Measurements from ENCODE around the gene PRDM4.

Gene PRDM4

GRCh38 chr12:107801150-107801549, 40.2 kb upstream of the PRDM4 start:
- H3K27ac ChIP-seq: no peak overlapping the region
- H3K4me1 ChIP-seq (ENCODE audit: control insufficient read depth in 1 of 2, insufficient read depth in 1 of 2, low read depth in 1 of 2, low read length in 1 of 2): no peaks in the 10 kb centered on the region
- H3K4me3 ChIP-seq (ENCODE audit: low read depth in 1 of 2, low read length in 1 of 2): no peak overlapping the region
- no peak for TF ChIP-seq CTCF (IDR thresholded peaks at IDR 0.05)
- H3K27me3 ChIP-seq: no peaks in the 10 kb centered on the region
- no peaks in the 10 kb centered on the region for H3K9me3 ChIP-seq
- H3K36me3 ChIP-seq: no peaks in the 10 kb centered on the region

GRCh38 chr12:107798580-107798979, 37.6 kb upstream of the PRDM4 start:
- Histone ChIP-seq H3K4me3 (ENCODE audit: low read depth in 1 of 2, low read length in 1 of 2) (no peak overlapping the region), H3K4me1 (ENCODE audit: control insufficient read depth in 1 of 2, insufficient read depth in 1 of 2, low read depth in 1 of 2, low read length in 1 of 2) (no peaks in the 10 kb centered on the region), H3K9me3 (no peaks in the 10 kb centered on the region), H3K27me3 (no peaks in the 10 kb centered on the region), H3K36me3 (no peaks in the 10 kb centered on the region), H3K27ac (no peak overlapping the region)
- TF ChIP-seq CTCF (IDR thresholded peaks at IDR 0.05): no peak

- TF ChIP-seq CTCF (IDR thresholded peaks at IDR 0.05): no peak
- Histone ChIP-seq H3K9me3 (no peaks in the 10 kb centered on the region), H3K4me3 (ENCODE audit: low read depth in 1 of 2, low read length in 1 of 2) (no peak overlapping the region), H3K36me3 (no peaks in the 10 kb centered on the region), H3K4me1 (ENCODE audit: control insufficient read depth in 1 of 2, insufficient read depth in 1 of 2, low read depth in 1 of 2, low read length in 1 of 2) (no peaks in the 10 kb centered on the region), H3K27me3 (no peaks in the 10 kb centered on the region), H3K27ac (no peak overlapping the region)
These were observed 33.5 kb upstream of the PRDM4 start for GRCh38 chr12:107794451-107794850.

- Histone ChIP-seq H3K4me1 (ENCODE audit: control insufficient read depth in 1 of 2, insufficient read depth in 1 of 2, low read depth in 1 of 2, low read length in 1 of 2) (no peaks in the 10 kb centered on the region), H3K27ac (no peak overlapping the region), H3K4me3 (ENCODE audit: low read depth in 1 of 2, low read length in 1 of 2) (no peak overlapping the region), H3K27me3 (no peaks in the 10 kb centered on the region), H3K36me3 (no peaks in the 10 kb centered on the region), H3K9me3 (no peaks in the 10 kb centered on the region)
- TF ChIP-seq CTCF (IDR thresholded peaks at IDR 0.05): no peak
These were observed 30.6 kb upstream of the PRDM4 start for GRCh38 chr12:107791465-107792089.

GRCh38 chr12:107788690-107789458, 27.9 kb upstream of the PRDM4 start:
- Histone ChIP-seq H3K4me1 (ENCODE audit: control insufficient read depth in 1 of 2, insufficient read depth in 1 of 2, low read depth in 1 of 2, low read length in 1 of 2) (peaks cover 3 to 5% of the 10 kb centered on the region in 2 experiments), H3K27ac (no peak overlapping the region)
- no peak for TF ChIP-seq CTCF (IDR thresholded peaks at IDR 0.05)

More at GRCh38 chr12:107788690-107789458, 27.9 kb upstream of the PRDM4 start:
- Histone ChIP-seq H3K27me3 (no peaks in the 10 kb centered on the region), H3K4me3 (ENCODE audit: low read depth in 1 of 2, low read length in 1 of 2) (no peak overlapping the region), H3K36me3 (no peaks in the 10 kb centered on the region), H3K9me3 (no peaks in the 10 kb centered on the region)

Data from neutrophil (primary cell).